ENCODE data around the gene ARHGAP29.

The ARHGAP29 gene

GRCh38 chr1:94193128-94193527 is 44.3 kb downstream of the ARHGAP29 start:
- Histone ChIP-seq H3K79me2 (ENCODE audit: low read length) (no peaks in the 10 kb centered on the region), H3K27ac (ENCODE audit: low read length) (no peak overlapping the region), H4K20me1 (ENCODE audit: insufficient read depth, low read length) (no peaks in the 10 kb centered on the region), H3K9me2 (replicated peaks; ENCODE audit: insufficient read depth, low read length) (no peaks in the 10 kb centered on the region), H3K9ac (ENCODE audit: low read length) (no peak overlapping the region), H3K9me3 (replicated peaks; ENCODE audit: insufficient read depth, low read length) (no peaks in the 10 kb centered on the region), H3K4me3 (ENCODE audit: low read length) (no peak overlapping the region), H3K36me3 (replicated peaks; ENCODE audit: insufficient read depth, low read length) (no peaks in the 10 kb centered on the region), H3K27me3 (replicated peaks; ENCODE audit: insufficient read depth, low read length) (no peaks in the 10 kb centered on the region), H2AFZ (ENCODE audit: low read length) (no peak overlapping the region), H3K4me2 (ENCODE audit: low read depth, low read length) (no peak overlapping the region), H3K4me1 (ENCODE audit: low read length) (no peaks in the 10 kb centered on the region), H3F3A (ENCODE audit: insufficient read depth, low read length) (no peaks in the 10 kb centered on the region)
- no peak for DNase-seq
- TF ChIP-seq EZH2 (optimal IDR thresholded peaks at IDR 0.05; ENCODE audit: low read depth, low read length) (no peak), EZH2phosphoT487 (IDR thresholded peaks at IDR 0.05; ENCODE audit: low read length) (no peak), CTCF (IDR thresholded peaks at IDR 0.05; ENCODE audit: low read length) (no peak)

GRCh38 chr1:94191216-94191615 is 46.2 kb downstream of the ARHGAP29 start:
- Histone ChIP-seq H3K36me3 (replicated peaks; ENCODE audit: insufficient read depth, low read length) (no peaks in the 10 kb centered on the region), H3K4me1 (ENCODE audit: low read length) (no peaks in the 10 kb centered on the region), H3K27me3 (replicated peaks; ENCODE audit: insufficient read depth, low read length) (no peaks in the 10 kb centered on the region), H3K4me2 (ENCODE audit: low read depth, low read length) (no peak overlapping the region), H3K9me2 (replicated peaks; ENCODE audit: insufficient read depth, low read length) (no peaks in the 10 kb centered on the region), H3F3A (ENCODE audit: insufficient read depth, low read length) (no peaks in the 10 kb centered on the region), H2AFZ (ENCODE audit: low read length) (no peak overlapping the region), H3K79me2 (ENCODE audit: low read length) (no peaks in the 10 kb centered on the region), H3K27ac (ENCODE audit: low read length) (no peak overlapping the region), H4K20me1 (ENCODE audit: insufficient read depth, low read length) (no peaks in the 10 kb centered on the region), H3K9ac (ENCODE audit: low read length) (no peak overlapping the region), H3K4me3 (ENCODE audit: low read length) (no peak overlapping the region), H3K9me3 (replicated peaks; ENCODE audit: insufficient read depth, low read length) (no peaks in the 10 kb centered on the region)
- no peak for DNase-seq
- TF ChIP-seq CTCF (IDR thresholded peaks at IDR 0.05; ENCODE audit: low read length) (no peak), EZH2phosphoT487 (IDR thresholded peaks at IDR 0.05; ENCODE audit: low read length) (no peak), EZH2 (optimal IDR thresholded peaks at IDR 0.05; ENCODE audit: low read depth, low read length) (no peak)

GRCh38 chr1:94186946-94187345 is 50.4 kb downstream of the ARHGAP29 start:
- Histone ChIP-seq H3K9me2 (replicated peaks; ENCODE audit: insufficient read depth, low read length) (no peaks in the 10 kb centered on the region), H3K4me1 (ENCODE audit: low read length) (no peaks in the 10 kb centered on the region), H3K4me2 (ENCODE audit: low read depth, low read length) (no peak overlapping the region), H3K4me3 (ENCODE audit: low read length) (no peak overlapping the region), H3K27me3 (replicated peaks; ENCODE audit: insufficient read depth, low read length) (no peaks in the 10 kb centered on the region), H3K27ac (ENCODE audit: low read length) (no peak overlapping the region), H3F3A (ENCODE audit: insufficient read depth, low read length) (no peaks in the 10 kb centered on the region), H3K79me2 (ENCODE audit: low read length) (no peaks in the 10 kb centered on the region), H3K36me3 (replicated peaks; ENCODE audit: insufficient read depth, low read length) (no peaks in the 10 kb centered on the region), H3K9me3 (replicated peaks; ENCODE audit: insufficient read depth, low read length) (no peaks in the 10 kb centered on the region), H2AFZ (ENCODE audit: low read length) (no peak overlapping the region), H4K20me1 (ENCODE audit: insufficient read depth, low read length) (no peaks in the 10 kb centered on the region), H3K9ac (ENCODE audit: low read length) (no peak overlapping the region)
- TF ChIP-seq EZH2 (optimal IDR thresholded peaks at IDR 0.05; ENCODE audit: low read depth, low read length), result no peak
- no peak for TF ChIP-seq EZH2phosphoT487 (IDR thresholded peaks at IDR 0.05; ENCODE audit: low read length)
- no peak for TF ChIP-seq CTCF (IDR thresholded peaks at IDR 0.05; ENCODE audit: low read length)
- no peak for DNase-seq

Data from MM.1S (cell line).